GM19240 (cell line): Measurements from ENCODE around the gene MAZ.
"Not testable (repeated sequence)": the region's sequence is repeated elsewhere in the genome, so short reads cannot be mapped to it uniquely, and the experiment has no call there.

Experiments used
- DNase-seq: peaks from one replicate; pipeline ENCODE4 v3.0.0; 2011; ENCODE audit warnings: low spot score; ENCODE audit not compliant: insufficient read length

Gene MAZ

DNA sequence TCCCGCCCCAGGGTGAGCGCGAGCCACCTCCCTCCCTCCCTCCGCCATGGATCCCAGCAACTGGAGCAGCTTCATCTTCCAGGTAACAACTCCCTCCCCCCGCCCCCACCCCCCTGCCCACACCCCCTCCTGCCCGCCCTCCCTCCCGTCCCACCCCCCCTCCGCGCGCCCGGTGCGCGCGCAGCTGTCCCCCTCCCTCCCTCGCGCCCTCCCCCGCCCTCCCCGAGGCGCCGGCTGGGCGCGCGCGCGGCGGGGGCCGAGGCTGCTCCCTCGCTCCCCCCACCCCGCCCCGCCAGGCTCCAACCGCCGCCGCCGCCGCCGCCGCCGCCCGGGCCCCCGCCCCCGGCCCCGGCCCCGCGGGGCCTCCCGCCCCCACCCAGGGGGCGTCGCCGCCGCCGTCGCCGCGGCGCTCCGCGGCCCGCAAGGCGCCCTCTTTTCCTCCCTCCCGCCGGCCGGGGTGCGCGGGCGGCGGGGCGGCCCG is at the start of gene MAZ:
TSS of gene MAZ (plus strand) at position 431 of the 481 bp plus-strand sequence. CDS start 173 bp downstream, outside the sequence.
- DNase-seq: no peak

DNA sequence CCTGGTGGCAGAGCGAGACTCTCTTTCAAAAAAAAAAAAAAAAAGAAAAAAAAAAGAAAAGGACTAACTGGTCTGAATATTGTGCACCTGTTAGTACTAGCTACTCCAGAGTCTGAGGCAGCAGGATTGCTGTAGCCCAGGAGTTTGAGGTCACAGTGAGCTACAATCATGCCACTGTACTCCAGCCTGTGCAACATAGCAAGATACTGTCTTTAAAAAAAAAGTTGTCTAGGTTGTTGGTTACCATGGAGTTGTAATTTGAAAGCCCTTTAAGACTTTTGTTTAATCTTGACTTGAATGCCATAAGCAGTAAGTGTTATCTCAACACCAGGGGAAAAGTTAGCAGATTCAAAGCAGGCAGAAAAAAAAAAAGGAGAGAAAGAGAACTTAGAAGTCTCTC is 49.7 kb upstream of the MAZ start:
- no peak for DNase-seq

DNA sequence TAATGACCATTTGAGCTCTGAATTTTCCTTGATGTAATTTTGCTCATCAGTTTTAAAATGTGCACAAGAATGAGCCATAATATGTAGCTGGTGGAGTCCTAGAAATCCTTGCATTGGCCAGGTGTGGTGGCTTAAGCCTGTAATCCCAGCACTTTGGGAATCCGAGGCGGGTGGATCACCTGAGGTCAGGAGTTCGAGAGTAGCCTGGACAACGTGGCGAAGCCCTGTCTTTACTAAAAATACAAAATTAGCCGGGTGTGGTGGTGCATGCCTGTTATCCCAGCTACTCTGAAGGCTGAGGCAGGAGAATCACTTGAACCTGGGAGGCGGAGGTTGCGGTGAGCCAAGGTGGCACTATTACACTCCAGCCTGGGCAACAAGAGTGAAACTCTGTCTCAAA is 49.2 kb upstream of the MAZ start:
- DNase-seq: not testable (repeated sequence)

DNA sequence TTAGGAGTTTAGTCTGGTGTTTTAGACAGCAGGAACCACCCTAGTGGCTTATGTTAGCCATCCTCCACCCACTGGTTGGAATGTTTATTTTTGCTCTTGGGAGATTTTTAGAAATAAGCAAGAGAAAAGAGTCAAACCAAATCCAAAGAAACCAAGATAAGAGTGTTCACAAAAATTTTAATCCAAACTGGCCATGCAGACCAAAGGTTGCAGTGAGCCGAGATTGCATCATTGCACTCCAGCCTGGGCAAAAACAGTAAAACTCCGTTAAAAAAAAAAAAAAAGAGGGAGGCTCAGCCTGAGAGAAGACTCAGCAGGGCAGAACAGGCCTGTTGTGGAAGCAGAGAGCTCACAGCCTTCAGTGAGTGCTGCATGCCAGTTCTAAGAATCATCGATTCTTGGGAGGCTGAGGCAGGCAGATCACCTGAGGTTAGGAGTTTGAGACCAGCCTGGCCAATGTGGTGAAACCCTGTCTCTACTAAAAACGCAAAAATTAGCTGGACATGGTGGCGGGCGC is 48.3 kb upstream of the MAZ start:
- DNase-seq: no peak

DNA sequence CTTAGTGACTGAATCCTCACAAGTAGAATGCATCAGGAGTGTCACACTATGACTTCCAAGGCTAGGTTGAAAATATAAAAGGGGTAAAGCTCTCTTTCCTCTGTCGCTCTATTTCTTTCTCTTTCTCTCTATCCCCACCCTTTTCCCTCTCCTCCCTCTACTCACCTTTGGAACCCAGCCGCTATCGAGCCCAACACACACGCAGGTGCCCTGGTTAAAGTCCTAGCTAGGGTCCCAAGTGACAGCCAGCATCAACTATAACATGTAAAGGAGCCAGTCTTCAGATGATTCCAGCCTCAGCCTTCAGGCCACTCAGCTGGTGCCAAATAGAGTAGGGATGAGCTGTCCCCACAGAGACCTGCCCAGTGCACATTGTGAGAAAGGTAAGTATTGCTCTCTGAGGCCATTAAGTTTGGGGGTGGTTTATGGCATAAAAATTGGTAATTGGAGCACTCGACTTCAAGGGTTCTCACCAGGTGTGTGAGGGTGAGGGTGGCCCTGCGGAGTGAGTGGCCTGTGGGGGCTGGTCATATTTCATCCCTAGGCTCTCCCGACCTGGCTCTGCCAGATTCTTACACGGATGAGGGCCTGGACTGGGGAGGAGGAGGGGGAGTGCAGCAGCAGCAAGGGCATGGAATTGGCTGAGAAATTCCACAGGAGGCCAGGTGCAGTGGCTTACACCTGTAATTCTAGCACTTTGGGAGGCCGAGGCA is 45.6 kb upstream of the MAZ start:
- DNase-seq: no peak

DNA sequence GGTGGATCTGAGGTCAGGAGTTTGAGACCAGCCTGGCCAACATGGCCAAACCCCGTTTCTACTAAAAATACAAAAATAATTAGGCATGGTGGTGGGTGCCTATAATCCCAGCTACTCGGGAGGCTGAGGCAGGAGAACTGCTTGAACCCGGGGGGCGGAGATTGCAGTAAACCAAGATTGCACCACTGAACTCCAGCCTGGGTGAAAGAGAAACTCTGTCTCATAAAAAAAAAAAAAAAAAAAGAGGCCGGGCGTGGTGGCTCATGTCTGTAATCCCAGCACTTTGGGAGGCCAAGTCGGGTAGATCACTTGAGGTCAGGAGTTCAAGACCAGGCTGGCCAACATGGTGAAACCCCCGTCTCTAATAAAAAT is 45.1 kb upstream of the MAZ start:
- DNase-seq: not testable (repeated sequence)

DNA sequence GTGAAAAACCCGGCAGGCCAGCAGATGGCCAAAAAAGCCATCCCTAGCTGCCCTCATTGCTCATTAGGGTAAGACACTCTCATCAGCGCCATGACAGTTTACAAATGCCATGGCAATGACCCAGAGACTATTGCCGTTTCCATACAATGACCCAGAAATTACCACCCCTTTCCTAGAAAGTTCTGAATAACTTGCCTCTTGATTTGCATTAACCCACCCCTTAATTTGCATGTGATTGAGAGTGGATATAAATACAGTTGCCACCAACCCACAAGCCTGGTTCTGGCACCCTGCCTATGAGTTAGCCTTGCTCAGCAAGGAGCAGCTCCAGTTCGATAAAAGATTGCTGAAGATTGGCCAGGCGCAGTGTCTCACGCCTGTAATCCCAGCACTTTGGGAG is 44.4 kb upstream of the MAZ start:
- no peak for DNase-seq

DNA sequence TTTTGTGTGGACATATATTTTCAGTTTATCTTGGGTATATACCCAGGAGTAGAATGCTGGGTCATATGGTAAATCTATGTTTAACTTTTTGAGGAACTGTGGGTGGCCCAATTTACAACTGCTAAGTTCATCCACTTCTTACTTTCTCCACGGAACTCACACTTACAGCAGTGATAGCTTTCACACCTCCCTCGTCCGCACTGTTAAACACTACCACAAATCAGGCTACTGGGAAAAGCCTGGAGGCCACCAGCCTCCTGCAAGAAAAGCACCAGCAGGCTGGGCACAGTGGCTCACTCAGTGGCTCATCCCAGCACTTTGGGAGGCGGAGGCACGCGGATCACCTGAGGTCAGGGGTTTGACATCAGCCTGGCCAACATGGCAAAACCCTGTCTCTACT is 43.0 kb upstream of the MAZ start:
- DNase-seq: no peak

DNA sequence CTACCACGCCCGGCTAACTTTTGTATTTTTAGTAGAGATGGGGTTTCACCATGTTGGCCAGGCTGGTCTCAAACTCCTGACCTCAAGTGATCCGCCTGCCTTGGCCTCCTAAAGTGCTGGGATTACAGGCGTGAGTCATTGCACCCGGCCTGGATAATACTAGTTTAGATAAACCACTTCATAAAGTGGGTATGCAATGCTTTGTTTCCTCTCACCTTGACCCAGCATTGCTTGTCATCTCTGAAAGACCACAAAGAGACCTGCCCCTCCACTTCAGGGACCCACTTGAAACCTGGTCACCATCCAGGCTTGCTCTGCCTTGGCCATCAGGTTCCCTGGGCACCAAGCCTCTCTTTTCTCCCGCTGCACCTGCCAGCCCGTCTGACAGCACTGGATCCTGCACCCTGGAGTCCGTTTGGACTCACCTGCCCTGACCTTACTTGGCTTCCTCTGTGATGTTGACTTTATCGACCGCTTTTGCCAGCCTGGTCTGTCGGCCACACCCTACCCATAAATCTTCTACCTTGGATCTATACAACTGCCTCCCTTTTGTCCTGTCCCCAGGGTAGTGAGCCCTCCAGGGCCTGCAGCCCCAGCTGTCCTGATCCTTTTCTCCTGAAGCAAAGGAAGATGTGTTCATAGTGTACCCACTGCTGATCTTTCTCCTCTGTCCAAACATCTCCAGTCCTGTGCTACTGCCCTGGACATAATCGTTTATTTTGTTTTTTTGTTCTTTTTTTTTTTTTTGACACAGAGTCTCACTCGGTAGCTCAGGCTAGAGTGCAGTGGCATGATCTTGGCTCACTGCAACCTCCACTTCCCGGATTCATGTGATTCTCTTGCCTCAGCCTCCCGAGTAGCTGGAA is 40.9 kb upstream of the MAZ start:
- DNase-seq: no peak

DNA sequence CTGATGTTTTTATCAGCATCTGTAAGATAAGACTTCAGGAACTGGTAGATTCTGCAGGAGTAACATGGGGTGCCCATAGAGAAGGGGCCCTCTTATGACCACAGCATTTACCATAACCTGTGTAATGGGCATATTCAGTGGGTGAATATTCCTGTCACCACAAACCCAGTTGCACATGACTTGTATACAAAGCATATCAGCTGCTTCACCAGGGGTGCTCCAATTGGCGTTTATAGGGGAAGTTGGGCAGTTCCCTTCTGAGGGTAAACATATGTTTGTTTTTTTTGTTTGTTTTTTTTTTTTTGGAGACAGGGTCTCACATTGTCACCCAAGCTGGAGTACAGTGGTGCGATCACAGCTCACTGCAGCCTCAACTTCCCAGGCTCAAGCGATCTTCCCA is 39.8 kb upstream of the MAZ start:
- no peak for DNase-seq

DNA sequence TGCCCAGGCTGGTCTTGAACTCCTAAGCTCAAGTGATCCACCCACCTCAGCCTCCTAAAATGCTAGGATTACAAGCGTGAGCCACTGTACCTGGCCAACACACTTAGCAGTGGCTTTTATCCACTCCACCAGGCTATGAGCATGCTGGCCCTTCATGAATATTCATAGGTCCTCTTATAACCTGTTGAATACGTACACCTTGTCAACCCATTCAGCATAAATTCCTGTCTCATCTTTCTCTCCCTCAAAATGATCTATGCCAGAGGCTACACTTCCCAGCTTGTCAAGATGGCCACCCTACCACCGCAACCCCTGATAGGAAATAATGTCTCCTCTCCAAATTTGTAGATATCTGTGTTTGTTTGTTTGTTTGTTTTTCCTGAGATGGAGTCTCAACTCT is 39.3 kb upstream of the MAZ start:
- no peak for DNase-seq

DNA sequence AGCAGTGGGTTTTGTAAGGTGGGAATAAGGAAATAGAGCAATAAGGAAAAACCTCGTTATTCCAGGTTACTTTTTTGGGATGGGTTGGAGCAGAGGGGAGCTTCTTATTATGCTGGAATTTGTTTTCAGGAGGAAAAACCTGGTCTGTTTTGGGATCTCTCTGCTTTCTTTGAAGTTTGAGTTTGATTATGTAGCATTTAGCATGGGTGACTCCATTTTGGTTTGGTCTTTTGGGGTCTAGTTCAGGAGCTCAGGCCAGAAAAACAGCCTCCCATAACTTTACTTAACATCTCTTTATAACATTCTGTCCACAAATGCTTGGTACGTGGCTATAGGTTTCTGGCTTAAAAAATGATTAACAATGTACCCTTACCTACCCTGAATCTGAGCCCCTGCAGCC is 36.8 kb upstream of the MAZ start:
- no peak for DNase-seq

DNA sequence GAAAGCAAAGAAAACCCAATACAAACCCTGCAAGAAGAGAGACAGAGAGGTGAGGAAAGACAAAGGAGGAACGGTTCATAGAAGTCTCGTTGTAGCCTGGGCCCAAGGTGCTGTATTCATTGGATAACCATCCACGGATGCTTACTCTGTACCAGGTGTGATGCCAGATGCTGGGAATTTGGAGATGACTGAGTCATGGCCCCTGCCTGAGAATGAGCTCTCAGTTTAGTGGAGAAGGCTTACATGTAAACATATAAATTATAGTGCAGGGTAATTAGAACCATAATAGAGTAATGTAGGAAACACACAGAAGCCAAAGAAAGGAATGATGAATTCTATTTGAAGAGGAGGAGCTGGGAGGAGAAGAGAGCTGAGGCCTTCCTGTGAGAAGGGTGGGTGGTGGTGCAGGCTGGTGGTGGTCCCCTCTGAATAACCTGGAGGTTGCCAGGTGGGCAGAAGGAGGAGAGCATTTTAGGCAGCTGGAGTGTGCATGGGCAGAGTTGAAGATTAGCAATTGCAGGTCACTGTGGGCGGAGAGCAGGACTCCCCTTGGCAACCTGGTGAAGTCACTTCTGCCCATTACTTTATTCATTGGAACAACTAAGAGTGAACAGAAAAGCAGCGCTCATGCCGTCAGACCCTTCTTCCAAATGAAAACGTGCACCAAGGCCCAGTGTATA is 35.9 kb upstream of the MAZ start:
- no peak for DNase-seq

DNA sequence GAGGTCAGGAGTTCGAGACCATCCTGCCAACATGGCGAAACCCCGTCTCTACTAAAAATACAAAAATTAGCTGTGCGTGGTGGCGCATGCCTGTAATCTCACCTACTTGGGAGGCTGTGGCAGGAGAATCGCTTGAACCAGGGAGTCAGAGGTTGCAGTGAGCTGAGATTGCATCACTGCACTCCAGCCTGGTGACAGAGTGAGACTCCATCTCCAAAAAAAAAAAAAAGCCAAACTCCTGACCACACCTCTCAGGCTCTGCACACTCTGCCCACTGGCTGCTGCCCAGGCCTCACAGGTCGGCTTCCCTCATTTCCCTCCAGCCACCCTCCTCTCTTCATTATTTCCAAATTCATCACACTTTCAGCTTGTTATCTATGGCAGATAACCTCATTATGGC is 34.0 kb upstream of the MAZ start:
- DNase-seq: not testable (repeated sequence)

DNA sequence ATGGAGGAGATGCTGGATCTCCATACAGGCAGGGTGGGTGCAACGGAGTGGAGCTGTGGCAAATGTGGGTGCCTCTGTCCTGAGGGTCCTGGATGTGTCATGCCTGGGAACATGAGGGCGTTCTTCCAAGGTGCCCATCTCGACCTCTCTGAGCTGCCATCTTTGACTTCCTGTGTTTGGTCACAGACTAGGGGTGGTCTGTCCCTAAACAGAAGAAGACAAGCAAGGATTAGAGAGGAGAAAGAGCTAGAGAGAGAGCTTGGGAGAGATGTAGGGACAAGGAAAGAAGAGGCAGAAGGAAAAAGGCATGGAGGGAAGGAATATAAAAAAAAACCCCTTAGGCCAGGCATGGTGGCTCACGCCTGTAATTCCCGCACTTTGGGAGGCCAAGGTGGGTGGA is 31.6 kb upstream of the MAZ start:
- no peak for DNase-seq

DNA sequence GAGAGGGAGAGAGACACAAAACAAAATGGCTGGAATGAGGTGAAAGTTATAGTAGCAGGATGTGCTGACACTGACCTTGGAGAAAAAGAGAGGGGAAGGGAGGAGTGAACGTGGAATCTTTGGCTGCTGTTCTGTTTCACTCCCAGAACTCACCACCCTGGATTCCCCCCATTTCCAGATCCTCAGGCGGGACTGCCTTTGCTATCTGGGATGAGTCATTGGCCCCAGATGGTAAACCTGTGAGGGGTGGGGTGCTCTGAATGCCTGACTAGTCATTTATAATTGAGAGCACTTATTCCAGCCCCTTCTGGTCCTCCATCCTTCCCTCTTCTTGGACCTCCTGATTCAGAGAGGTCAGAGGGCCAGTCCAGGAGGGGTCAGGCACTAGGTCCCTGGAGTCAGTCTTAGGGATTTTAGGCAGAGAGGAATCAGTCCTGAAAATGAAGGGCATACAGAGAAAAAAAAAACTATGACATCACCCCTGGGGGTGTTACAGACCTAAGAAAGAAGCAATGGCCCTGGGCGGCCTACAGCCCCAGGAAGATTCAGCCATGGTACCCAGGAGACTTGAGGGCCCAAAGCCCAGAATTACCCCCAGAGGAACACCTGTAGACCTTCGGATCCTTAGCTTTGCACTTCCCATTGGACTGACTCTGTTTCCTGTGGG is 30.5 kb upstream of the MAZ start:
- DNase-seq: no peak

DNA sequence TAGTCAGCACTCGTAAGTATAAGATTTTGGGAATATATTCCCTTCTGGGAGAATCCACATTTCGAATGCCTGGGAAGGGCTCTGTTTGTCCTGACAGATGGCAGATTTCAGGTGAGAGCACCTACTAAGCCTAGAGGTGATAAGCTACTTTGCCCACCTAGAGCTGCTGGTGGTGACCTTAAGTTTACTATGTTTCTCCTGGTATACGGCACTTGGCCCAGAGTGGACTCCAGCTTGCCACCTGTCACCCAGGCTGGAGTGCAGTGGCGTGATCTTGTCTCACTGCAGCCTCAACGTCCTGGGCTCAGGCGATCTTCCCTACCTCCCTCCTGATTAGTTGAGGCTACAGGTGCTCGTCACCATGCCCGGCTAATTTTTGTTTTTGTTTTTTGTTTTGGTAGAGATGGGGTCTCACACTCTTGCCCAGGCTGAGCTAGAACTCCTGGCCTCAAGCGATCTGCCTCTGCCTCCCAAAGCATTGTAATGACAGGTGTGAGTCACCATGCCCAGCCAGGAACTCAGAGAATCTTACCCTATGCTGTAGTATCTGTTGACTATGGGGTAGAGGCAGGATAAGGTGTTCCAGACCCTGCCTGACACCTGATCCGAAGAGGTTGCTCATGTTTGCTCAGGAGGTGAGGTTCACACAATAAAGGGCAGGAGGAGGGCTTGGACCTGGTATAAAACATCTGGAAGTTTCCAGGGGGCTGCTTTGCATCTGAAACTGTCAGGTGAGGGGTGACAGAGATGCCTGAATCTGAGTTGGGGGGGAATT is 28.6 kb upstream of the MAZ start, which contains the start of gene ZG16:
TSS of gene ZG16 (plus strand) at position 681 of the 775 bp plus-strand sequence. CDS start 1,011 bp downstream, outside the sequence.
- DNase-seq: no peak

DNA sequence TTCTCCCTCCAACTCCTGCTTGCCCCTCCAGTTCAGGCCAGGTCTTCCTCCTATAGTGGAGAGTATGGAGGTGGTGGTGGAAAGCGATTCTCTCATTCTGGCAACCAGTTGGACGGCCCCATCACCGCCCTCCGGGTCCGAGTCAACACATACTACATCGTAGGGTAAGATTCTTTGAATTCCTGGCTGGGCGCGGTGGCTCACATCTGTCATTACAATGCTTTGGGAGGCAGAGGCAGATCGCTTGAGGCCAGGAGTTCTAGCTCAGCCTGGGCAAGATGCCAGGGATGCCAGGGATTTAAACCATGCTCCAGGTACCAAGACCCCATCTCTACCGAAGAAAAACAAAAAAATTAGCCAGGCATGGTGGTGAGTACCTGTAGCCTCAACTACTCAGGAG is 26.9 kb upstream of the MAZ start:
- no peak for DNase-seq

DNA sequence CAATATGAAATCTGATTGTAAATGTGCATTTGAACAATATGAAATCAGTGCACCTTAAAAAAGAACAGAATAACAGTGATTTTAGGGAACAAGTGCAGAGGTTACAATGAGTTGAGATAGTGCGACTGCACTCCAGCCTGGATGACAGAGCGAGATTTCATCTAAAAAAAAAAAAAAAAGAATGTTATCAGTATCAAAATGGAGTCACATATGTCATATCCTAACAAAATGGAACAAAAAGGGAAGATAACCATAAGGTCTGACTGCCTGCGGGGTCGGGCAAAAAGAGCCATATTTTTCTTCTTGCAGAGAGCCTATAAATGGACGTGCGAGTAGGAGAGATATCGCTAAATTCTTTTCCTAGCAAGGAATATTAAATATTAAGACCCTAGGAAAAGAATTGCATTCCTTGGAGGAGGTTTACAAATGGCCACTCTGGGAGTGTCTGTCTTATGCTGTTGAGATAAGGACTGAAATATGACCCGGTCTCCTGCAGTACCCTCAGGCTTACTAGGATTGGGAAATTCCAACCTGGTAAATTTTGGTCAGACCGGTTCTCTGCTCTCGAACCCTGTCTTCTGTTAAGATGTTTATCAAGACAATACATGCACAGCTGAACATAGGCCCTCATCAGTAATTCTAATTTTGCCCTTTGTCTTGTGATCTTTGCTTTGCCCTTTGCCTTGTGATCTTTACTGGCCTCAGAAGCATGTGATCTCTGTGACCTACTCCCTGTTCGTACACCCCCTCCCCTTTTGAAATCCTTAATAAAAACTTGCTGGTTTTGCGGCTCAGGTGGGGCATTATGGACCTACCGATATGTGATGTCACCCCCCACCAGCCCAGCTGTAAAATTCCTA is 23.0 kb upstream of the MAZ start:
- not testable (repeated sequence) for DNase-seq
